HEK293T (cell line): ENCODE data around the gene UMAD1.

Source experiments
- CTCF ChIA-PET: fragments of 350-600 bp; formaldehyde crosslinking; extraction: SDS; loops from one replicate; lab custom pipeline; 2021; ENCODE audit warnings: antibody characterized with exemption, inconsistent platforms; lab: Yijun Ruan, JAX
- POLR2A ChIA-PET: fragments of 350-600 bp; formaldehyde crosslinking; extraction: SDS; loops from one replicate; lab custom pipeline; 2020; ENCODE audit warnings: antibody characterized with exemption, inconsistent platforms; lab: Yijun Ruan, JAX
- DNase-seq: peaks from one replicate; pipeline ENCODE4 v3.0.0; 2012; ENCODE audit warnings: mixed read lengths; ENCODE audit errors: extremely low spot score
- ARNT ChIP-seq: fragments of 450-650 bp; IDR thresholded peaks from 2 replicates; pipeline ENCODE4 v1.6.1; 2017; ENCODE audit warnings: mild to moderate bottlenecking
- BHLHE40 ChIP-seq: fragments of 450-650 bp; IDR thresholded peaks from 2 replicates; pipeline ENCODE4 v1.6.1; 2016; ENCODE audit warnings: mild to moderate bottlenecking, moderate library complexity, borderline replicate concordance
- CTBP1 ChIP-seq: fragments of 450-650 bp; IDR thresholded peaks from 2 replicates; pipeline ENCODE4 v1.6.1; 2016; ENCODE audit warnings: borderline replicate concordance
- ELF4 ChIP-seq: fragments of 450-650 bp; IDR thresholded peaks from 2 replicates; pipeline ENCODE4 v1.6.1; 2017; ENCODE audit warnings: antibody characterized with exemption
- FOXA1 ChIP-seq: fragments of 450-650 bp; IDR thresholded peaks from 2 replicates; pipeline ENCODE4 v1.6.1; 2016; ENCODE audit warnings: mild to moderate bottlenecking
- FOXK2 ChIP-seq: fragments of 450-650 bp; IDR thresholded peaks from 2 replicates; pipeline ENCODE4 v1.6.1; 2016; ENCODE audit warnings: mild to moderate bottlenecking
- FOXM1 ChIP-seq: fragments of 450-650 bp; IDR thresholded peaks from 2 replicates; pipeline ENCODE4 v1.6.1; 2017; ENCODE audit warnings: mild to moderate bottlenecking, borderline replicate concordance
- HDGF ChIP-seq: fragments of 450-650 bp; IDR thresholded peaks from 2 replicates; pipeline ENCODE4 v1.6.1; 2017; ENCODE audit warnings: antibody characterized with exemption, borderline replicate concordance
- L3MBTL2 ChIP-seq: fragments of 450-650 bp; conservative IDR thresholded peaks from 2 replicates; pipeline ENCODE4 v1.6.1; 2016; ENCODE audit warnings: mild to moderate bottlenecking
- LEF1 ChIP-seq: fragments of 450-650 bp; IDR thresholded peaks from 2 replicates; pipeline ENCODE4 v1.6.1; 2017; ENCODE audit warnings: mild to moderate bottlenecking, borderline replicate concordance
- NFRKB ChIP-seq: fragments of 450-650 bp; IDR thresholded peaks from 2 replicates; pipeline ENCODE4 v1.6.1; 2016; ENCODE audit warnings: mild to moderate bottlenecking, moderate library complexity
- PKNOX1 ChIP-seq: fragments of 450-650 bp; IDR thresholded peaks from 2 replicates; pipeline ENCODE4 v1.6.1; 2016
- SP1 ChIP-seq: fragments of 450-650 bp; IDR thresholded peaks from 2 replicates; pipeline ENCODE4 v1.6.1; 2017
- SUZ12 ChIP-seq: fragments of 450-650 bp; IDR thresholded peaks from 2 replicates; pipeline ENCODE4 v1.6.1; 2016; ENCODE audit warnings: mild to moderate bottlenecking
- TARDBP ChIP-seq: fragments of 450-650 bp; IDR thresholded peaks from 2 replicates; pipeline ENCODE4 v1.6.1; 2016
- ZNF384 ChIP-seq: fragments of 450-650 bp; IDR thresholded peaks from 2 replicates; pipeline ENCODE4 v1.6.1; 2016

UMAD1 gene

DNA sequence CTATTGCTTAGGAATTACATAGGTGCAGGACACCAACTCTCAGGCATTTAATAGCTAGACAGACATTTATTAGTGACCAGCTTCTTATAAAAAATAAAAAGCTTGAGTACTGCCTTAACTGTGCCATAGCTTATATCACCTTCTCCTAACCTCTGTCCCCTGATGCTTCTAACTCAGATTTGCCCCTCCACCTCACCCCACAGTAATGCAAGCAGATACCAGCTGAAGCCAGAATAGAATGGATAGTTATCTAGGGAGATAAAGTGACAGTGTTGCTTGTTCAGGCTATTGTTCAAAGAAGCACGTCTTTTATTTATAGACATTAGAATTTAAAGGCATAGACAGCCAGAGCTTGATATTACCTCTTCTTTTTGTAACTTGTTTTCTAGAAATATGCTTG is 228.5 kb downstream of the UMAD1 start:
- POLR2A ChIA-PET: no interaction called here
- no peak for DNase-seq
- CTCF ChIA-PET: no interaction called here
- TF ChIP-seq TARDBP: no peak
- TF ChIP-seq CTBP1: no peak
- TF ChIP-seq FOXA1: no peak
- no peak for TF ChIP-seq FOXM1
- TF ChIP-seq NFRKB: no peak
- TF ChIP-seq HDGF: no peak
- no peak for TF ChIP-seq ELF4
- no peak for TF ChIP-seq LEF1
- no peak for TF ChIP-seq ARNT
- no peak for TF ChIP-seq SUZ12
- TF ChIP-seq L3MBTL2: no peak
- TF ChIP-seq BHLHE40: no peak
- no peak for TF ChIP-seq ZNF384
- no peak for TF ChIP-seq FOXK2
- TF ChIP-seq PKNOX1: no peak
- TF ChIP-seq SP1: no peak

DNA sequence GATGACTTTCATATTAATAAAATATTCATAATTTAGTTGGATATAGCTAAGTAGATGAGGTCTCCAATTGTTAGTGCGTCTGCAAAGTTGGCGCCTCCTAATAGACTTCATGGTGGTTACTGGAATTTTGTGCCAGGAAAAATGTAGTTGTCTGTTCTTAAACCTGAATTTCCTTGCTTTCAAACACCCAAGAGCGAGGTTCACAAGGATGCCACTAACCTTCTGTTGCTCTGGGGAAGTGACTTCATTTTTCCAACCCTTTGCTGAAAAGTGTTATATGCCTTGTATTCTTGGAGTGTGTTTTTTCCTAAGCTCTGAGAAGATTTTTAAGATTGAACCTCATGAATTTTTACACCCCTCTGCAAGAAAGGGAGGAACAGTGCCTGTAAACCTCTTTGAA is 229.1 kb downstream of the UMAD1 start:
- DNase-seq: no peak
- ChIA-PET POLR2A (no interaction called here), CTCF (no interaction called here)
- TF ChIP-seq BHLHE40: no peak
- TF ChIP-seq FOXA1: no peak
- no peak for TF ChIP-seq SUZ12
- TF ChIP-seq ZNF384: no peak
- TF ChIP-seq L3MBTL2: no peak
- TF ChIP-seq PKNOX1: no peak
- no peak for TF ChIP-seq LEF1
- TF ChIP-seq NFRKB: no peak
- TF ChIP-seq CTBP1: no peak
- TF ChIP-seq ARNT: no peak
- TF ChIP-seq FOXK2: no peak
- no peak for TF ChIP-seq FOXM1
- TF ChIP-seq TARDBP: no peak
- no peak for TF ChIP-seq ELF4
- no peak for TF ChIP-seq HDGF
- TF ChIP-seq SP1: no peak

DNA sequence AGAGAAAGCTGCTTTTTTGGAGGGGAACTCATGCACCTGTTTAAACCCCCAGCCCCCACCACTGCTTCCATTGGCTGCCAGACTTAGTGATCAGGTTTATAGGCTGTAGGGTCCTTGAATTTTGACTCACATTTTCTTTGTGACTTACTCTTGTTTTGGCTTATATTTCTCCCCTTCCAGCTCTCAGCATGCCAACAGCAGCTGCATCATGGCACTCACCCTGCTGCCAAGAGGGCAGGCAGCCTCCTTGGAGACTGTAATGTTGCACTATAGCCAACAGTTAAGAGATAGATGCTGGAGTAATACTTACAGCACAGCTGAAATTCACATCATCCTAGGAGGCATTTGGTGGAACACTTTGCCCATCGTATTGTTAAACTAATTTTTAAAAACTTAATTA is 230.0 kb downstream of the UMAD1 start:
- ChIA-PET POLR2A (no interaction called here), CTCF (no interaction called here)
- no peak for TF ChIP-seq HDGF
- TF ChIP-seq LEF1: no peak
- TF ChIP-seq ZNF384: no peak
- no peak for TF ChIP-seq FOXA1
- no peak for TF ChIP-seq CTBP1
- no peak for TF ChIP-seq NFRKB
- TF ChIP-seq L3MBTL2: no peak
- no peak for TF ChIP-seq FOXM1
- TF ChIP-seq ELF4: no peak
- TF ChIP-seq PKNOX1: no peak
- TF ChIP-seq BHLHE40: no peak
- TF ChIP-seq FOXK2: no peak
- DNase-seq: no peak

GRCh38 chr7:7876419-7876818 is 235.9 kb downstream of the UMAD1 start:
- POLR2A ChIA-PET: no interaction called here
- CTCF ChIA-PET: no interaction called here
- TF ChIP-seq FOXM1 (no peak), FOXK2 (no peak), PKNOX1 (no peak), LEF1 (no peak), ZNF384 (no peak), ARNT (no peak), FOXA1 (no peak), NFRKB (no peak), BHLHE40 (no peak), HDGF (no peak), TARDBP (no peak), SUZ12 (no peak), CTBP1 (no peak), ELF4 (no peak), L3MBTL2 (no peak), SP1 (no peak)
- no peak for DNase-seq

- DNase-seq: no peak
- CTCF ChIA-PET: no interaction called here
- no peak for TF ChIP-seq LEF1
- no peak for TF ChIP-seq CTBP1
- no peak for TF ChIP-seq FOXK2
- no peak for TF ChIP-seq SUZ12
- no peak for TF ChIP-seq BHLHE40
- TF ChIP-seq TARDBP: no peak
- no peak for TF ChIP-seq ELF4
- POLR2A ChIA-PET: no interaction called here
These were observed 241.0 kb downstream of the UMAD1 start for GRCh38 chr7:7881581-7881980.

DNA sequence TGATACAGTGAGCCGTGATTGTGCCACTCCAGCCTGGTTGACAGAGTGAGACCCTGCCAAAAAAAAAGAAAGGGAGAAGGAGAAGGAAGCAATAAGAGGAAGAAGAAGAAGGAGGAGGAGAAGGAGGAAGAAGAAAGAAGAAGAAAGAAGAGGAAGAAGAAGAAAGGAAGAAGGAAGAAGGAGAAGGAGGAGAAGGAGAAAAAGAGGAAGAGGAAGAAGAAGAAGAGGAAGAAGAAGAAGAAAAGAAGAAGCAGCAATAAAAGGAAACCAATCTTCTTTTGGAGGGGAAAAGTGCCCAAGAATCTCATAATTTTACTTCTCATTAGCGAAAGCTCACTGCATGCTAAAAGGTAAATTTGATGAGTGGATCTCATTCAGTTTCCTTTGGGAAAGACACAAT is 242.3 kb downstream of the UMAD1 start:
- POLR2A ChIA-PET: no interaction called here
- CTCF ChIA-PET: no interaction called here
- TF ChIP-seq CTBP1: no peak
- no peak for TF ChIP-seq SUZ12
- no peak for TF ChIP-seq L3MBTL2
- no peak for TF ChIP-seq FOXM1
- TF ChIP-seq LEF1: no peak
- no peak for TF ChIP-seq NFRKB
- no peak for TF ChIP-seq SP1
- TF ChIP-seq ELF4: no peak
- TF ChIP-seq FOXK2: no peak
- no peak for TF ChIP-seq HDGF
- no peak for TF ChIP-seq TARDBP
- TF ChIP-seq BHLHE40: no peak
- no peak for TF ChIP-seq ARNT
- no peak for TF ChIP-seq FOXA1
- no peak for TF ChIP-seq ZNF384
- no peak for TF ChIP-seq PKNOX1
- no peak for DNase-seq
